HCT116 (cell line): ENCODE measurements around the gene MFRP.

Source experiments
- CTCF ChIP-seq, 3 experiments: fragments of 200-600 bp in 1 of 3; sonication (generic) in 1 of 3; IDR thresholded peaks in 2 of 3; conservative IDR thresholded peaks in 1 of 3; 2 replicates each; pipeline ENCODE4 v1.5.1; 2012 to 2017; ENCODE audit warnings: low read depth in 2 of 3, low read length in 2 of 3, antibody characterized with exemption in 1 of 3, borderline replicate concordance in 1 of 3, control low read depth in 1 of 3, mild to moderate bottlenecking in 1 of 3, mixed read lengths in 1 of 3, mixed run types in 1 of 3, moderate library complexity in 1 of 3; ENCODE audit not compliant: insufficient read depth in 1 of 3
- ELF1 ChIP-seq: IDR thresholded peaks from 2 replicates; pipeline ENCODE4 v1.6.1; 2012; ENCODE audit warnings: low read depth, borderline replicate concordance
- EZH2 ChIP-seq: fragments of 200-600 bp; sonication (generic); IDR thresholded peaks from 2 replicates; pipeline ENCODE4 v1.6.1; 2017; ENCODE audit warnings: antibody characterized with exemption, mixed run types
- POLR2A ChIP-seq: IDR thresholded peaks from 2 replicates; pipeline ENCODE4 v1.7.0; 2011; ENCODE audit warnings: borderline replicate concordance; ENCODE audit not compliant: insufficient read depth, insufficient read length; ENCODE audit errors: extremely low read depth
- RAD21 ChIP-seq: IDR thresholded peaks from 2 replicates; pipeline ENCODE4 v1.6.1; 2012; ENCODE audit warnings: low read depth, mild to moderate bottlenecking
- YY1 ChIP-seq: IDR thresholded peaks from 2 replicates; pipeline ENCODE4 v1.6.1; 2011; ENCODE audit warnings: low read length, low read depth, moderate library complexity, mild to moderate bottlenecking; ENCODE audit not compliant: insufficient replicate concordance; ENCODE audit errors: extremely low read depth
- ZFX ChIP-seq: fragments of 450-650 bp; IDR thresholded peaks from 2 replicates; pipeline ENCODE4 v1.6.1; 2017
- TF ChIP-seq, protein P1 (sequence below): IDR thresholded peaks from 2 replicates; pipeline ENCODE4 v1.6.1; 2012

DNA sequence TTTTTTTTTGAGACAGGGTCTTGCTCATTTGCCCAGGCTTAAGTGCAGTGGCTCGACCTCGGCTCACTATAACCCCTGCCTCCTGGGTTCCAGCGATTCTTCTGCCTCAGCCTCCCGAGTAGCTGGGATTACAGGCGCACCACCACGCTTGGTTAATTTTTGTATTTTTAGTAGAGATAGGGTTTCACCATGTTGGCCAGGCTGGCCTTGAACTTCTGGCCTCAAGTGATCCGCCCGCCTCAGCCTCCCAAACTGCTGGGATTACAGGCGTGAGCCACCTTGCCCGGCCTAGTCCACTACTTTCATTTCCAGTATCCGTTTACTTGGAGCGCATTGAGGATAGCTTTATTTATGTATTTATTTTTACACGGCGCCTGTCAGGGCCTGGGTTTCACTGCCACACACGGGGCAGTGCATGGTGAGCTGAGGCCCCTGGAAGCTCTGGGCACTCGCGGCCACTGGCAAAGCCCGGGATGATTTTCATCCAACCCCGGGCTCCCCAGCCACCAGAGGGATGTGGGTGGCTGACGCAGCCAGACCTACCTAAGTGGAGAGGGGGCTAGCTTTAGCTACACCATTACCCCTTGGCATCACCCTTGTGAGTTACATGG lies 23.5 kb downstream of the MFRP start:
- TF ChIP-seq POLR2A (no peak), CTCF (IDR thresholded peaks at IDR 0.05 in 2 of 3, conservative IDR thresholded peaks at IDR 0.05 in 1 of 3; ENCODE audit: borderline replicate concordance in 1 of 3, insufficient read depth in 1 of 3, low read depth in 2 of 3, low read length in 2 of 3) (no peak), ELF1 (no peak), EZH2 (no peak), ZFX (no peak), RAD21 (no peak), YY1 (no peak)
- TF ChIP-seq, protein P1, sequence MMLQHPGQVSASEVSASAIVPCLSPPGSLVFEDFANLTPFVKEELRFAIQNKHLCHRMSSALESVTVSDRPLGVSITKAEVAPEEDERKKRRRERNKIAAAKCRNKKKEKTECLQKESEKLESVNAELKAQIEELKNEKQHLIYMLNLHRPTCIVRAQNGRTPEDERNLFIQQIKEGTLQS, result no peak
